GM20000 (cell line): Measurements from ENCODE around the gene EIF5AL1.
A peak's percentile ranks its signal among the peaks of the same experiment; 100 is the strongest.

ENCODE experiments used
- DNase-seq: peaks from one replicate; pipeline ENCODE4 v3.0.0; 2012; ENCODE audit warnings: low spot score
- CTCF ChIP-seq: IDR thresholded peaks from 2 replicates; pipeline ENCODE4 v1.5.1; 2012; ENCODE audit warnings: mild to moderate bottlenecking, control low read depth; ENCODE audit errors: extremely low read depth, missing control alignments

The EIF5AL1 gene

GRCh38 chr10:79488336-79488735 lies 24.0 kb upstream of the EIF5AL1 start:
- no peak for TF ChIP-seq CTCF
- no peak for DNase-seq

GRCh38 chr10:79488870-79489269 lies 23.5 kb upstream of the EIF5AL1 start:
- TF ChIP-seq CTCF: no peak
- no peak for DNase-seq

- TF ChIP-seq CTCF: no peak
- peak; percentile 53 for DNase-seq
These were observed 21.8 kb upstream of the EIF5AL1 start for GRCh38 chr10:79490400-79491142.

- TF ChIP-seq CTCF: no peak
- no peak for DNase-seq
These were observed 21.0 kb upstream of the EIF5AL1 start for GRCh38 chr10:79491143-79491835.

GRCh38 chr10:79492256-79492655 lies 20.1 kb upstream of the EIF5AL1 start:
- DNase-seq: no peak
- TF ChIP-seq CTCF: no peak

- DNase-seq: no peak
- TF ChIP-seq CTCF: no peak
These were observed 19.5 kb upstream of the EIF5AL1 start for GRCh38 chr10:79492839-79493238.

GRCh38 chr10:79493806-79494205 lies 18.5 kb upstream of the EIF5AL1 start:
- DNase-seq: no peak
- no peak for TF ChIP-seq CTCF
